ENCODE data around the gene IL1RAPL1. TPM values are rescaled to one million over a fixed set of nuclear protein-coding genes. Genes with fewer than 3 reads are reported as not detected.

IL1RAPL1 gene
- total RNA-seq, 1 donor from 2014 or later, result 0.66 TPM

DNA sequence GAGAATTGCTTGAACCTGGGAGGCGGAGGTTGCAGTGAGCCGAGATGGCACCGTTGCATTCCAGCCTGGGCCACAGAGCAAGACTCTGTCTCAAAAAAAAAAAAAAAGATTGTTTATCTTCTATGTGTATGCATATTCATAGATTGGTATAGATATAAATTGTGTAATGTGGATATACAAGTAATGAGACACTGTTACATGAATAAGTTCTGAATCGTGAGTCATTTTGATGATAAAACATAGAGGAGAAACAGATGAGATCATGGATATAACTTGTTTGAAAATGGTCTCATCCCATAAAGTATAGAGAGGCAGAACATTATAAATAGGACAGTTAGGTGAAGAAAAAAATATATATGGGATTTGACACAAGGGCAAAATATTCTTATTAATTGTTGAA, 628.0 kb downstream of the IL1RAPL1 start:
- no peaks in the 10 kb centered on the region for H3K4me1 Mint-ChIP-seq (ENCODE audit: low read depth, unreplicated experiment)
- no peak overlapping the region for H3K4me3 Mint-ChIP-seq (ENCODE audit: unreplicated experiment)
- peaks cover 1% of the 10 kb centered on the region for H3K27me3 Mint-ChIP-seq (ENCODE audit: unreplicated experiment)
- TF ChIP-seq, protein P1, sequence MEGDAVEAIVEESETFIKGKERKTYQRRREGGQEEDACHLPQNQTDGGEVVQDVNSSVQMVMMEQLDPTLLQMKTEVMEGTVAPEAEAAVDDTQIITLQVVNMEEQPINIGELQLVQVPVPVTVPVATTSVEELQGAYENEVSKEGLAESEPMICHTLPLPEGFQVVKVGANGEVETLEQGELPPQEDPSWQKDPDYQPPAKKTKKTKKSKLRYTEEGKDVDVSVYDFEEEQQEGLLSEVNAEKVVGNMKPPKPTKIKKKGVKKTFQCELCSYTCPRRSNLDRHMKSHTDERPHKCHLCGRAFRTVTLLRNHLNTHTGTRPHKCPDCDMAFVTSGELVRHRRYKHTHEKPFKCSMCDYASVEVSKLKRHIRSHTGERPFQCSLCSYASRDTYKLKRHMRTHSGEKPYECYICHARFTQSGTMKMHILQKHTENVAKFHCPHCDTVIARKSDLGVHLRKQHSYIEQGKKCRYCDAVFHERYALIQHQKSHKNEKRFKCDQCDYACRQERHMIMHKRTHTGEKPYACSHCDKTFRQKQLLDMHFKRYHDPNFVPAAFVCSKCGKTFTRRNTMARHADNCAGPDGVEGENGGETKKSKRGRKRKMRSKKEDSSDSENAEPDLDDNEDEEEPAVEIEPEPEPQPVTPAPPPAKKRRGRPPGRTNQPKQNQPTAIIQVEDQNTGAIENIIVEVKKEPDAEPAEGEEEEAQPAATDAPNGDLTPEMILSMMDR (IDR thresholded peaks at IDR 0.05; ENCODE audit: partially characterized antibody, unreplicated experiment), result no peak
- H3K9me3 Mint-ChIP-seq (ENCODE audit: unreplicated experiment), result no peaks in the 10 kb centered on the region
- no peak overlapping the region for H3K27ac Mint-ChIP-seq (ENCODE audit: unreplicated experiment)
- DNase-seq, result no peak
- no peaks in the 10 kb centered on the region for H3K36me3 Mint-ChIP-seq (ENCODE audit: unreplicated experiment)

DNA sequence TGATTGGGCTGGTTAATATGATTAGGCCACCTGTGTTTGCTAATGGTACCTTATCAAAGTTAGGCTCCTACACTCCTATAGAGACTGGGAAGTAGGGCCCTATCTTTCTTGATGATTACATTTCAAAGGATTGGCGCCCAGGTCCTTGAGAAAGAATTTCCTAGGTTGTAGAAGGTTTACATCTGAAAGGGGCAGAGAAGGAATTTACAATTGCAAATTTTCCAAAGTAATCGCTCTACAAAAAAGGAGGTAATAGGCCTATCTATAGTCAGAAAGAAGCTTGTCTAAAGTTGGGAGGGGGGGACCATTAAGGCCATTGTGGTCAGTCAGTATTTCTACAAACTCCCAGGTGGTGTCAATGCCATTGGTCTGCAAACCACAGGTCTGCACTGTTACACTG, 638.4 kb downstream of the IL1RAPL1 start:
- Mint-ChIP-seq H3K4me3 (ENCODE audit: unreplicated experiment) (no peak overlapping the region), H3K36me3 (ENCODE audit: unreplicated experiment) (no peaks in the 10 kb centered on the region), H3K27me3 (ENCODE audit: unreplicated experiment) (peaks cover 2% of the 10 kb centered on the region), H3K27ac (ENCODE audit: unreplicated experiment) (no peak overlapping the region), H3K9me3 (ENCODE audit: unreplicated experiment) (no peaks in the 10 kb centered on the region), H3K4me1 (ENCODE audit: low read depth, unreplicated experiment) (no peaks in the 10 kb centered on the region)
- no peak for DNase-seq
- TF ChIP-seq, protein P1 (IDR thresholded peaks at IDR 0.05; ENCODE audit: partially characterized antibody, unreplicated experiment), result no peak

DNA sequence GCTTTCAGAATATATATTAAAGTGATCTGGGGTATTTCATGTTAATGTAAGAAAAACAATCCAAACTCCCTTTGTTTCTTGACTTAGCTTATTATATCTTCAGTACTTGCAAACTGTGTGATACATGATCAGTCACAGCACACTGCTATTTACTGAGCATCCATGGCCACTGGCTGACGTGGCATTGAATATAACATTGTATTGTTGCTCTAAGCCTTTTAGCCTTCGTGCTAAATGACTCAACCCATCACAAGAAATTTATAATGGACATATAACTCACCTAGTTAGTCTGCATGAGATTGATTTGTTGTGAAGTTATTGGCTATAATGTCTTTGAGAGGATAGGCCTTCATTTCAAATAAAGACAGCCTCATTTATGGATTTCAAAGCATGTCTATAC, 642.6 kb downstream of the IL1RAPL1 start:
- Mint-ChIP-seq H3K36me3 (ENCODE audit: unreplicated experiment) (no peaks in the 10 kb centered on the region), H3K27ac (ENCODE audit: unreplicated experiment) (no peak overlapping the region), H3K4me1 (ENCODE audit: low read depth, unreplicated experiment) (no peaks in the 10 kb centered on the region), H3K4me3 (ENCODE audit: unreplicated experiment) (no peak overlapping the region), H3K27me3 (ENCODE audit: unreplicated experiment) (peaks cover 2% of the 10 kb centered on the region), H3K9me3 (ENCODE audit: unreplicated experiment) (no peaks in the 10 kb centered on the region)
- no peak for DNase-seq
- TF ChIP-seq, protein P1 (IDR thresholded peaks at IDR 0.05; ENCODE audit: partially characterized antibody, unreplicated experiment), result no peak

DNA sequence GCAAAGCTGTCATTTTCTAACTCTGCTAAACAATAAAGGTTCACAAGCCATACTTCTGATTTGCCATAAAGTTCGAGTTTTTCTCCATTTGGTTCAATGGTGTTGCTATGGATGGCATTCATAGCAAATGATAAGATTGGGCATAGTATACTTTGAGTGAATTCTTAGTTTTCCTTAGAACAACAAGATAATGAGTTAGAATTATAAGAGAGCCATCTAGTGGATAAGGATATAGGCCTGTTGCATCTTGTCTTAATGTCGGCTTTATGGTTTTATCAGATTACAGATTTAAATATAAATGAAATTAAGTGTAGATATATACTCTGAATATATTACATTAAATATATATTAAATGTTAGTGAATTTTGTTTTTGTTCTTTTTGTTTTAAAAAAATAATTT, 644.6 kb downstream of the IL1RAPL1 start:
- H3K9me3 Mint-ChIP-seq (ENCODE audit: unreplicated experiment), result no peaks in the 10 kb centered on the region
- H3K4me1 Mint-ChIP-seq (ENCODE audit: low read depth, unreplicated experiment), result no peaks in the 10 kb centered on the region
- no peak overlapping the region for H3K27ac Mint-ChIP-seq (ENCODE audit: unreplicated experiment)
- no peak for DNase-seq
- H3K4me3 Mint-ChIP-seq (ENCODE audit: unreplicated experiment), result no peak overlapping the region
- H3K36me3 Mint-ChIP-seq (ENCODE audit: unreplicated experiment), result no peaks in the 10 kb centered on the region
- H3K27me3 Mint-ChIP-seq (ENCODE audit: unreplicated experiment), result peaks cover 2% of the 10 kb centered on the region
- TF ChIP-seq, protein P1 (IDR thresholded peaks at IDR 0.05; ENCODE audit: partially characterized antibody, unreplicated experiment), result no peak

DNA sequence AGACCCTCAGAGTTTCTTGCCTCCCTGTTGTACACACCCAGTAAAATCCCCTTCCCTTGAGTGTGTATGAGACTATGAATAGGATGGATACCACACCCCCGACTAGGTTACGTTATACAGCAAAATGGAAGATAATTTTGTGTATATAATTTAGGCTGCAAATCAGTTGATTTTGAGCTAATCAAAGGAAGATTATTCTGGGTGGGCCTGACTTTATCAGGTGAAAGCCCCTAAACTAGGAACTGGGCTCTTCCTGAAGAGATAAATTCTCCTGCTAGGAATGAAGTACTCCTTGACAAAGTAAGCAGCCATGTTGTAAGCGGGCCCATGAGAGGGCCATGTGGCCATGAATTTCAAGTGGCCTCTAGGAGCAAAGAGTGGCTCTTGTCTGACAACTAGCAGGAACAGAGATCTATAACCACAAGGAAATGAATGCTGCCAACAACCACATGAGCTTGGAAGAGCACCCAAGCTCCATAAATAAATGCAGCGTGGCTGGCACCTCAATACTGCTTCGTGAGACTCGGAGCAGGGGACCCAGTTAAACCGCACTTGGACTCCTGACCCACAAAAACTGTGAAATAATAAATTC, 646.4 kb downstream of the IL1RAPL1 start:
- Mint-ChIP-seq H3K27me3 (ENCODE audit: unreplicated experiment) (peaks cover under 1% of the 10 kb centered on the region), H3K4me3 (ENCODE audit: unreplicated experiment) (no peak overlapping the region), H3K4me1 (ENCODE audit: low read depth, unreplicated experiment) (no peaks in the 10 kb centered on the region), H3K27ac (ENCODE audit: unreplicated experiment) (no peak overlapping the region), H3K36me3 (ENCODE audit: unreplicated experiment) (no peaks in the 10 kb centered on the region), H3K9me3 (ENCODE audit: unreplicated experiment) (no peaks in the 10 kb centered on the region)
- DNase-seq, result no peak
- TF ChIP-seq, protein P1 (IDR thresholded peaks at IDR 0.05; ENCODE audit: partially characterized antibody, unreplicated experiment), result no peak

Measured in glutamatergic neuron (in vitro differentiated cells).